HCT116 (cell line): ENCODE results near the gene MIA2. TPM values are rescaled to one million over a fixed set of nuclear protein-coding genes. Genes with fewer than 3 reads are reported as not detected.
A peak's percentile ranks its signal among the peaks of the same experiment; 100 is the strongest.

Experiments
- ATAC-seq: fragments of 200-7000 bp; cut with Tn5 transposase; 2 replicates; pipeline ENCODE4 v1.9.1; 2020; ENCODE audit warnings: mild to moderate bottlenecking, moderate library complexity
- BruUV-seq: library from RNA; stranded (reverse); fragments of 400-500 nt; replicated peaks from 2 replicates; lab custom pipeline; 2021; lab: Mats Ljungman, UMichigan
- CTCF ChIA-PET: fragments of 300-600 bp; sonication (Branson Sonifier 250); formaldehyde crosslinking; loops from one replicate; lab custom pipeline; 2021; ENCODE audit warnings: antibody characterized with exemption; lab: Charles Lee
- POLR2A ChIA-PET: fragments of 300-600, 350-600 bp; sonication (Branson Sonifier 250); formaldehyde crosslinking; loops from one replicate; lab custom pipeline; 2021; ENCODE audit warnings: antibody characterized with exemption; lab: Charles Lee
- RAD21 ChIA-PET, 2 experiments: fragments of 300-600 bp; sonication (Branson Sonifier 250); formaldehyde crosslinking; loops; one replicate each; lab custom pipeline; 2023; ENCODE audit warnings: low total read pairs in 2 of 2; ENCODE audit not compliant: uncharacterized antibody in 2 of 2, unreplicated experiment in 2 of 2, low non-redundant PET in 1 of 2; lab: Charles Lee
- DNase-seq: peaks from one replicate; pipeline ENCODE4 v3.0.0-alpha.2; 2010; ENCODE audit warnings: low read depth, low spot score
- H2AFZ ChIP-seq: fragments of 200-600 bp; shearing (Covaris generic), sonication (generic); 2 replicates; pipeline ENCODE4 v1.6.1; 2017; ENCODE audit warnings: low read depth, mixed run types, mixed read lengths, antibody characterized with exemption, low read length; ENCODE audit not compliant: poor library complexity, severe bottlenecking
- H3K27ac ChIP-seq: 2 replicates; pipeline ENCODE4 v1.5.1; 2012; ENCODE audit warnings: low read depth, low read length
- H3K27me3 ChIP-seq: fragments of 200-600 bp; sonication (generic); 2 replicates; pipeline ENCODE4 v1.6.1; 2016; ENCODE audit warnings: mixed run types, low read length, mixed read lengths; ENCODE audit not compliant: insufficient read depth
- H3K36me3 ChIP-seq, 2 experiments: fragments of 200-500 bp in 1 of 2; fragments of 200-600 bp in 1 of 2; sonication (Bioruptor generic) in 1 of 2; sonication (generic) in 1 of 2; 2 replicates each; pipeline versions ENCODE4 v1.5.1 to v1.6.1; 2014 to 2016; ENCODE audit warnings: low read length in 2 of 2, inconsistent platforms in 1 of 2, mixed read lengths in 1 of 2, mixed run types in 1 of 2; ENCODE audit not compliant: insufficient read depth in 2 of 2, control insufficient read depth in 1 of 2
- H3K4me1 ChIP-seq, 2 experiments: fragments of 200-600 bp in 1 of 2; sonication (generic) in 1 of 2; 2 replicates each; pipeline versions ENCODE4 v1.5.1 to v1.6.1; 2012 to 2017; ENCODE audit warnings: low read length in 2 of 2, inconsistent platforms in 1 of 2, mild to moderate bottlenecking in 1 of 2, mixed read lengths in 1 of 2, mixed run types in 1 of 2, moderate library complexity in 1 of 2; ENCODE audit not compliant: insufficient read depth in 2 of 2, control insufficient read depth in 1 of 2
- H3K4me2 ChIP-seq: fragments of 200-600 bp; sonication (generic); 2 replicates; pipeline ENCODE4 v1.6.1; 2017; ENCODE audit warnings: mixed run types, low read length, mixed read lengths
- H3K4me3 ChIP-seq, 2 experiments: fragments of 200-600 bp in 1 of 2; sonication (generic) in 1 of 2; replicated peaks in 1 of 2; 2 replicates each; pipeline ENCODE4 v1.5.1; 2011 to 2016; ENCODE audit warnings: low read length in 2 of 2, control low read depth in 1 of 2, low read depth in 1 of 2, mild to moderate bottlenecking in 1 of 2, mixed read lengths in 1 of 2, mixed run types in 1 of 2
- H3K79me2 ChIP-seq: fragments of 200-600 bp; sonication (generic); 2 replicates; pipeline ENCODE4 v1.6.1; 2017; ENCODE audit warnings: mild to moderate bottlenecking, mixed run types, low read length, moderate library complexity, mixed read lengths; ENCODE audit not compliant: insufficient read depth
- H3K9ac ChIP-seq: fragments of 200-600 bp; sonication (generic); 2 replicates; pipeline ENCODE4 v1.6.1; 2016; ENCODE audit warnings: low read length, mixed read lengths
- H3K9me2 ChIP-seq: fragments of 200-600 bp; sonication (generic), shearing (Covaris generic); 2 replicates; pipeline ENCODE4 v1.6.1; 2017; ENCODE audit warnings: mixed run types, mild to moderate bottlenecking, moderate library complexity; ENCODE audit not compliant: insufficient read depth
- H3K9me3 ChIP-seq, 2 experiments: fragments of 200-500 bp in 1 of 2; fragments of 200-600 bp in 1 of 2; sonication (Bioruptor generic) in 1 of 2; sonication (generic) in 1 of 2; 2 replicates each; pipeline ENCODE4 v1.6.1; 2014 to 2017; ENCODE audit warnings: low read length in 2 of 2, mixed read lengths in 2 of 2, inconsistent platforms in 1 of 2, low read depth in 1 of 2, mild to moderate bottlenecking in 1 of 2, mixed run types in 1 of 2, moderate library complexity in 1 of 2; ENCODE audit not compliant: control insufficient read depth in 1 of 2, insufficient read depth in 1 of 2
- H4K20me1 ChIP-seq: fragments of 200-600 bp; sonication (generic), shearing (Covaris generic); 2 replicates; pipeline ENCODE4 v1.6.1; 2017; ENCODE audit warnings: mixed run types, mild to moderate bottlenecking, moderate library complexity; ENCODE audit not compliant: insufficient read depth
- EZH2phosphoT487 ChIP-seq: fragments of 200-600 bp; IDR thresholded peaks from 2 replicates; pipeline ENCODE4 v1.6.1; 2018; ENCODE audit warnings: antibody characterized with exemption, borderline replicate concordance
- FOSL1 ChIP-seq: IDR thresholded peaks from 2 replicates; pipeline ENCODE4 v1.6.1; 2012; ENCODE audit warnings: low read depth
- JUND ChIP-seq: IDR thresholded peaks from 2 replicates; pipeline ENCODE4 v1.6.1; 2012
- MAX ChIP-seq: IDR thresholded peaks from 2 replicates; pipeline ENCODE4 v1.6.1; 2012
- POLR2AphosphoS5 ChIP-seq: IDR thresholded peaks from 2 replicates; pipeline ENCODE4 v1.6.1; 2011; ENCODE audit warnings: mild to moderate bottlenecking, low read depth, low read length, moderate library complexity
- SP1 ChIP-seq: IDR thresholded peaks from 2 replicates; pipeline ENCODE4 v1.6.1; 2012; ENCODE audit warnings: low read depth
- intact Hi-C: fragments of 100-400 bp; cut with micrococcal nuclease; formaldehyde crosslinking; loops from 2 replicates; pipeline ENCODE4 v1.10.0; 2022
- total RNA-seq: library from RNA; stranded (reverse); gene quantifications from one replicate; pipeline ENCODE4 v1.2.1, GENCODE V29; 2021; ENCODE audit not compliant: unreplicated experiment
- TF ChIP-seq, protein P1 (sequence below): IDR thresholded peaks from 2 replicates; pipeline ENCODE4 v1.6.1; 2012

The MIA2 gene
- total RNA-seq, 1 experiment from 2014 or later, result 31.1 TPM

- Histone ChIP-seq H3K9me2 (no peaks in the 10 kb centered on the region), H4K20me1 (no peaks in the 10 kb centered on the region), H3K27ac (no peak overlapping the region), H3K4me2 (no peak overlapping the region), H3K9ac (no peak overlapping the region), H3K27me3 (no peaks in the 10 kb centered on the region), H3K4me3 (no peak overlapping the region), H2AFZ (no peak overlapping the region), H3K9me3 (no peaks in the 10 kb centered on the region), H3K36me3 (no peaks in the 10 kb centered on the region), H3K4me1 (peaks cover 2 to 7% of the 10 kb centered on the region in 2 experiments; a peak in 1 of 4 replicates), H3K79me2 (no peaks in the 10 kb centered on the region)
- TF ChIP-seq MAX, result no peak
- no peak for DNase-seq
- ChIA-PET POLR2A (no interaction called here), CTCF (no interaction called here), RAD21 (no interaction called here)
- no TSS peak for BruUV-seq
- ATAC-seq, result no peak
- intact Hi-C loops, result no loop called here
These were observed 10.1 kb downstream of the MIA2 start for GRCh38 chr14:39243831-39244230.

GRCh38 chr14:39246618-39247017, 12.9 kb downstream of the MIA2 start:
- BruUV-seq, result no TSS peak
- intact Hi-C loops, result no loop called here
- H3K27me3 ChIP-seq, result no peaks in the 10 kb centered on the region
- TF ChIP-seq JUND (no peak), FOSL1 (no peak), POLR2AphosphoS5 (no peak), SP1 (no peak), EZH2phosphoT487 (no peak)
- TF ChIP-seq, protein P1, sequence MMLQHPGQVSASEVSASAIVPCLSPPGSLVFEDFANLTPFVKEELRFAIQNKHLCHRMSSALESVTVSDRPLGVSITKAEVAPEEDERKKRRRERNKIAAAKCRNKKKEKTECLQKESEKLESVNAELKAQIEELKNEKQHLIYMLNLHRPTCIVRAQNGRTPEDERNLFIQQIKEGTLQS, result no peak
- TF ChIP-seq, all 23 proteins: peak for 0
- ATAC-seq (no peak), DNase-seq (no peak)
- Histone ChIP-seq H3K9me2 (no peaks in the 10 kb centered on the region), H4K20me1 (no peaks in the 10 kb centered on the region), H3K4me1 (peaks cover 2 to 7% of the 10 kb centered on the region in 2 experiments; a peak in 1 of 4 replicates), H2AFZ (peak overlapping the region; percentile 12), H3K36me3 (no peaks in the 10 kb centered on the region), H3K4me2 (no peak overlapping the region), H3K4me3 (no peak overlapping the region), H3K9ac (no peak overlapping the region), H3K27ac (no peak overlapping the region), H3K9me3 (no peaks in the 10 kb centered on the region), H3K79me2 (no peaks in the 10 kb centered on the region)
- ChIA-PET RAD21 (no interaction called here), CTCF (interaction anchor here (0.6 kb wide), 1 partner anchor 176 kb away, joined by 3 read pairs; no protein-coding TSS in a partner anchor), POLR2A (no interaction called here)
